Measurements from ENCODE around the gene PTPN1. TPM values are rescaled to one million over a fixed set of nuclear protein-coding genes. Genes with fewer than 3 reads are reported as not detected.

PTPN1 gene
- total and polyA plus RNA-seq, 2 of the 13 experiments (the other 11 are each of a cell fraction or from before 2014, with no cell fraction given), result 17.7 to 37.2 TPM

- intact Hi-C loops (cut with micrococcal nuclease; ENCODE audit: unreplicated experiment) (no loop called here), in situ Hi-C loops (cut with HindIII; ENCODE audit: extremely low pct_ligation_motif_present, low pct_unique_long_range_greater_than_20kb) (loop anchor here (25.0 kb wide), 1 partner anchor 108 kb away; the partner anchor contains the start of gene PARD6B)
- Histone ChIP-seq H3K27me3 (ENCODE audit: control insufficient read depth in 1 of 2, insufficient read depth in 2 of 2, low read length in 2 of 2) (peaks cover 16 to 65% of the 10 kb centered on the region in 2 experiments), H3K36me3 (replicated peaks in 1 of 2; ENCODE audit: control insufficient read depth in 1 of 2, insufficient read depth in 2 of 2, low read length in 2 of 2) (no peaks in the 10 kb centered on the region), H3K4me1 (ENCODE audit: insufficient read depth, low read length) (peaks cover 41% of the 10 kb centered on the region), H3K27ac (ENCODE audit: extremely low read length, insufficient read depth, low read length) (no peak overlapping the region), H3K4me3 (replicated peaks in 1 of 3; ENCODE audit: insufficient read depth in 1 of 3, low read depth in 2 of 3, low read length in 3 of 3) (no peak overlapping the region), H2AFZ (ENCODE audit: low read length) (no peak overlapping the region), H3K9ac (ENCODE audit: insufficient read depth, low read depth, low read length) (no peak overlapping the region), H3K9me3 (ENCODE audit: low read length) (no peaks in the 10 kb centered on the region), H3K79me2 (ENCODE audit: insufficient read depth, low read length) (no peaks in the 10 kb centered on the region), H3K4me2 (ENCODE audit: low read depth, low read length) (no peak overlapping the region), H4K20me1 (ENCODE audit: insufficient read depth, low read length) (no peaks in the 10 kb centered on the region)
- DNase-seq (ENCODE audit: low spot score) (no peak), ATAC-seq (no peak), FAIRE-seq (peak; percentile 15)
- ChIA-PET POLR2A (no interaction called here), CTCF (ENCODE audit: low intra/inter-chr PET ratio, low total read pairs) (no interaction called here)
- BruUV-seq (replicated peaks), result no TSS peak
- 21% methylated on average over 7 of the region's 7 CpGs for WGBS (ENCODE audit: low lambda C conversion rate)
- TF ChIP-seq GMEB2 (CRISPR knock-in tag; IDR thresholded peaks at IDR 0.05; ENCODE audit: low read depth) (no peak), ZNF576 (CRISPR knock-in tag; IDR thresholded peaks at IDR 0.05) (0 out of 2 replicates have a peak, but pooled peaks have one; percentile 9), ZNF430 (CRISPR knock-in tag; IDR thresholded peaks at IDR 0.05) (no peak), HMG20A (CRISPR knock-in tag; IDR thresholded peaks at IDR 0.05; ENCODE audit: borderline replicate concordance) (no peak), KAT2B (IDR thresholded peaks at IDR 0.05; ENCODE audit: borderline replicate concordance, low read depth, low read length) (no peak), ZFP36 (IDR thresholded peaks at IDR 0.05; ENCODE audit: borderline replicate concordance, low read depth, low read length, partially characterized antibody) (peak; percentile 66), ZBTB46 (CRISPR knock-in tag; IDR thresholded peaks at IDR 0.05; ENCODE audit: borderline replicate concordance) (0 out of 2 replicates have a peak, but pooled peaks have one; percentile 12), MIXL1 (CRISPR knock-in tag; IDR thresholded peaks at IDR 0.05) (no peak), KDM1A (CRISPR knock-in tag; IDR thresholded peaks at IDR 0.05) (0 out of 2 replicates have a peak, but pooled peaks have one; percentile 30), TBL1XR1 (IDR thresholded peaks at IDR 0.05; ENCODE audit: borderline replicate concordance, low read length, partially characterized antibody) (no peak), ZNF260 (CRISPR knock-in tag; IDR thresholded peaks at IDR 0.05; ENCODE audit: borderline replicate concordance, low read depth) (no peak), ZNF768 (CRISPR knock-in tag; IDR thresholded peaks at IDR 0.05) (peak; percentile 99), ADNP (CRISPR knock-in tag; IDR thresholded peaks at IDR 0.05) (0 out of 2 replicates have a peak, but pooled peaks have one; percentile 26), TAF1 (CRISPR knock-in tag; IDR thresholded peaks at IDR 0.05) (no peak), FOXO4 (CRISPR knock-in tag; conservative IDR thresholded peaks at IDR 0.05) (no peak), ZMYM3 (CRISPR knock-in tag; IDR thresholded peaks at IDR 0.05) (peak; percentile 71)
Observed at GRCh38 chr20:50629670-50630045, 119.5 kb downstream of the PTPN1 start.
